ENCODE results near the gene DNAI1. TPM values are rescaled to one million over a fixed set of nuclear protein-coding genes. Genes with fewer than 3 reads are reported as not detected.
"Not testable (repeated sequence)": the region's sequence is repeated elsewhere in the genome, so short reads cannot be mapped to it uniquely, and the experiment has no call there.

The DNAI1 gene
- total RNA-seq: 0.20 TPM

- peak; percentile 98 for DNase-seq
Observed at GRCh38 chr9:34458013-34458958, at the start of gene DNAI1, which contains the start of gene FAM219A. TSS of gene DNAI1 (plus strand) at chr9:34458805. CDS start at chr9:34459006, 201 bp downstream. TSS of gene FAM219A (minus strand) at chr9:34458570. CDS start at chr9:34458263, 307 bp downstream.

- DNase-seq: no peak
Observed at GRCh38 chr9:34409154-34409553, 49.5 kb upstream of the DNAI1 start.

DNA sequence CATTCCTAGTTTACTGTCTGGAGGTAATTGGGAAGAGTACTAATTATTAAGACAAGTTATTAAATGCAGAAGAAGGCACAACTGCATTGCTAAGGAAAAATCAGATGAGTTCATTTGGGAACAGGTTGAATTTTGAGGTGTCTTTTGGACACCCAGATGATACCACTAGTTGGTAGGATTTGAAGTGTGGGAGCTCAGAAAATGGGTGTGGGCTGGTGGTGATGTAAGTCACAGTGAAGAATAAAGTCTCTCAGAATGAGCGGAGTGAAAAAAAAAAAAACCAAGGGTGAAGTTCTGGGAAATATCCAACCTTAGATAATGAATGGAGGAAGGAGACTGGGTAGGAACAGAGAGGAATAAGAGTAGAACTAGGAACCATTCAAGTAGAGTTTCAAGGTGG lies 46.3 kb upstream of the DNAI1 start:
- no peak for DNase-seq

- DNase-seq: peak; percentile 22
Observed at GRCh38 chr9:34413231-34413852, 45.3 kb upstream of the DNAI1 start.

- no peak for DNase-seq
Observed at GRCh38 chr9:34417734-34418133, 40.9 kb upstream of the DNAI1 start.

GRCh38 chr9:34419716-34420504 lies 38.7 kb upstream of the DNAI1 start:
- no peak for DNase-seq

DNA sequence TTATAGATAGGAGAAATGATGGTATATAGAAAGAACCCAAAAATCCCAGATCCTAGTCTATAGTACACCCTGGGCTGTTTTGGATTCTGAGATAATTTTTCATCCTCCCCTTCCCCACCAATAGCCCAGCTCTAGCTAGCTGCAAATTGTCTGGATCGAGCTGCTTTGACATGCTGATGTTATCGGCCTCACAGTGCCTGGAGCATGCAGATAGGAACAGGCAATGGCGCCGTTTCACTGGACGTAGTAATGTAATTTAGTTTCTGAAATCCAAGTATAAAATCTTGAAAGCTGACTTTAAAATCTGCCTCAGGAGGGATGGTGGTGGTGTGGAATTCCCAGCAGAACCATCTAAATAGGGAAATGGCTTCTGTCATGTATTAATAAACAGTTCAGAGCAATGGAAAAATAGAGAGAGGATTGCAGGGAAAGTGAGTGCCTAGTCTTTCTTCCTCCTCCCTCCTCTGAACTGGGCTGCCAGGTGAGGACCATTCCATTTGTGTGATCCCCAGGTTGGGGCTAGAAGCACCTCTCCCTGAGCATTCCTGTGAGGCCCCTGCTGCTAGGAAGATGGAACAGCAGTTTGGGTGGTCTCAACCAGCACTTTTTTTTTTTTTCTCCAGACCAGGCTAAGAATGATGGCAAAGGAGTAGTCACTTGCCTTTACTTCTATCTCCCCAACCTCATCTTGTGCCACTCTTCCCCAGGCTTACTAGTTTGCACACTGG lies 32.1 kb upstream of the DNAI1 start:
- DNase-seq: no peak

DNA sequence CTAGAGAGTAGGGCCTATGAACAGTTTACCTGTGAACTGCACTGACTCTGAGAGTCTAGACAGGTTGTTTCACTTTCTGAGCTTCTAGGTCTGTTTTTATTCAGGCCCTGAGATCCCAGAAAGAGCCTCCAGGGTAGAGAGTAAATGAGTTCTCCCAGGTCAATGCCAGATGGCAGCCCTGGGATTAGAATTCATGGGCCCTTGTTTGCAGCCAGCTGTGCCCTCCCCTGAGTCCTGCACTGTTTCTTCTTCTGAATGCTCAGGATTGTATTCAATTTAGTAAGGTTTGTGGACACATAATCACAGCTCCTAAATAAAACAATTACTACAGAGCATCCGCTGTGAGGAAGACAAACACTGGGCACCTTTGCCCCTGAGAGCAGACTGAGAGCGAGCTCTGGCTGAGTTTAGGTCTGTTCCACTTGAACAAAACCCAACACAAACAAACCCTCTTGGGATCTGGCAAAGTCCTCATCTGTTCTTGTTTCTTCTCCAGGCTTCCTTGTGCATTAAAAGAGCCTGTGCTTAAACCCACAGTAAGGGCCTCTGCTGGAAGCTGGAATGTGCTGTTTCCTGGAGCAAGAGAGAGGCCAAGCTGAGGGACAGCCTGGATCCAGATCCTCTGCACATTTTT lies 30.2 kb upstream of the DNAI1 start:
- no peak for DNase-seq

GRCh38 chr9:34430843-34431437 lies 27.7 kb upstream of the DNAI1 start:
- DNase-seq: peak; percentile 66

- DNase-seq: no peak
Observed at GRCh38 chr9:34431667-34432066, 26.9 kb upstream of the DNAI1 start.

DNA sequence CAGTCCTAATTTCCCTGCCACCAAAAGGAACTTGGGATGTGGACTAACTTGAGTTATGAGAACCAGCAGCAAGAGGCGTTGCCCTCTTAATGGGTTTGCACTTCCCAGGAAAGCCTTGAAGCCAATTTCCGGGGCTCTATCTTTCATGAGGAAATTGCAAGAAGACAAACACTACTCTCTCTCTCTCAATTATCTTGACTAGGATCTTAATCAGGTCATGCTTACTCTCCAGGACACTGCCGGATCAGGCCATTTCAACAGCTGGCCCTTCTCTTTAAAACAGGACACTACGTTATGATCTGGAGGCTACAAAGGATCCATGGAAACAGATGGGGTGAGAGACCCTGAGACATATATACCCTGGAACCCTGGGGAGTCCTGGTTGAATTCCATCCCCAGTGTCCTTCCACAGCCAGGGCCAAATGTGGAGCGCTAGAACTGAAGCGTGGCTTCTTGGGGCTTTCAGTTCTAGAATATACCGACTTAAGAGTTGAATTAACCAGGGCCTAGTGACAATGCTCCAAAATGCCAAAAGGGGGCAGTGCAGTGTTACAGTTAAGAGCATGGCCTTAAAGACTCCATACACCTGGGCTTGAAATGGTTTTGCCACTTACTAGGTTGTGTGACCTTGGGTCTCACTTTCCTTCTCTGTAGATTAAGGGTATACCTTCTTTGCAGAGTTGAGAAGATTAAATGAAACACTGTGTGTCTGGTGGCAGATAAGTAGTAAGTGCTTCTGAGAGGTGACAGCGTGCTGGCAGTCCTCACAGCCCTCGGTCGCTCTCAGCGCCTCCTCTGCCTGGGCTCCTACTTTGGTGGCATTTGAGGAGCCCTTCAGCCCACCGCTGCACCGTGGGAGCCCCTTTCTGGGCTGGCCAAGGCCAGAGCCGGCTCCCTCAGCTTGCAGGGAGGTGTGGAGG lies 21.3 kb upstream of the DNAI1 start:
- peak; percentile 62 for DNase-seq

GRCh38 chr9:34437926-34438307 lies 20.7 kb upstream of the DNAI1 start:
- DNase-seq: not testable (repeated sequence)

DNA sequence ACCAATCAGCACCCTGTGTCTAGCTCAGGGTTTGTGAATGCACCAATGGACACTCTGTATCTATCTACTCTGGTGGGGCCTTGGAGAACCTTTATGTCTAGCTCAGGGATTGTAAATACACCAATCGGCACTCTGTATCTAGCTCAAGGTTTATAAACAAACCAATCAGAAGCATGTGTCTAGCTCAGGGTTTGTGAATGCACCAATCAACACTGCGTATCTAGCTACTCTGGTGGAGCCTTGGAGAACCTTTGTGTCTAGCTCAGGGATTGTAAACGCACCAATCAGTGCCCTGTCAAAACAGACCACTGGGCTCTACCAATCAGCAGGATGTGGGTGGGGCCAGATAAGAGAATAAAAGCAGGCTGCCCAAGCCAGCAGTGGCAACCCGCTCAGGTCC lies 20.1 kb upstream of the DNAI1 start:
- DNase-seq: not testable (repeated sequence)

- DNase-seq: no peak
Observed at GRCh38 chr9:34440017-34440416, 18.6 kb upstream of the DNAI1 start.

GRCh38 chr9:34442770-34443169 lies 15.8 kb upstream of the DNAI1 start:
- DNase-seq: no peak

DNA sequence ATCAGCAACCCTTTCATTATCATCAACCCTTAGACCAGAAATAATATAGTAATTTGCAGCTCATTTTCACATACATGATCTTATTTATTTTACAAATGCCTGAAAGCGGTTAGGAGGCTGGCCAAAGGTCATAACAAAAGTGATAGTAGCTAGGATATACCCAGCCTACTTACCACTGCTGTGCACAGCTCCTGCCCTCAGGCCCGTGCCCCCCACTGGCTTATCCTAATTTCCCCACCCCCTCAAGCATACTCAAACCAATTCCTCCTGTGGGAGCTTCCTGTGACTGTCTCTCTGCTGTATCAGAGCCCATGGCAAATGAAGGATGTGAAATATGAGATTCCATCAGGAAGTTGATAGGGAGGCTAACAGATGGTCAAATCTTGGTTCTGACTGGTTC lies 15.1 kb upstream of the DNAI1 start:
- DNase-seq: no peak

GRCh38 chr9:34443976-34444375 lies 14.6 kb upstream of the DNAI1 start:
- no peak for DNase-seq

DNA sequence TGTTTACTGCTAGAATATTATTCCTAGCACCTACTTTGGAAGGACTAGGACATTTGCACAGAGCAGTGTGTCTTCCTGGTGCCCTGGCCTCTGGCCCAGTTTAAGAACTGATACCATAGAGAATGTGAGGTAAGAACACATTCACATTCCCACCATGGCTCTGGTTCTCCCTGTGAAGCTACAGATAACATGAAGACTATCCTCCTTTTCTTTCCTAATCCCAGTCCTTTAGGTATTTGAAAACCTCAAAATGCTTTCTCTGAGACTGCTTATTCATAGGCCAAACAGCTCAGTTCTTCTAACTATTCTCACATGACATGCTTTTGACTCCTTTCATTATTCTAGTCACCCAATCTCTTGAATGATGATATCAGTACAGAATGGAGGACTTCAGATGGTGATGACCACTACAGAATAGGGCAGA lies 12.1 kb upstream of the DNAI1 start:
- DNase-seq: no peak

GRCh38 chr9:34446951-34447350 lies 11.7 kb upstream of the DNAI1 start:
- no peak for DNase-seq

DNA sequence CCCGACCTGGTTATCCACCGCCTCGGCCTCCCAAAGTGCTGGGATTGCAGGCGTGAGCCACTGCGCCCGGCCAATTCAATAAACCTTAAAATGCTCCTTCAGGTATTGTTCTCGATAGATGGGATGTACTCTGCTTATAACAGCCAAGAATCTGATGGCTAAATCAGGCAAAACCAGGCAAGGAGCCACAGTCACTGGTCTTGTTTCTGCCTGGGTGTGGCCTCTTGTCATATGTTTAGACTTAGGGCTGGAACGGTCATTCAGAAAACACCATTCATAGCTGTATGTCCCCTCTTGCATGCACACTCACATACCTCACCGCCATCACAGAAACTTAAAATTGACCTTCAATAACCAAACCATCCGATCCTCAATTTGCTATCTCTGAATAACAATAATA lies 8.0 kb upstream of the DNAI1 start:
- DNase-seq: no peak

Measured in skin of body (tissue), 2 donors.